Trophoblast cell (in vitro differentiated cells and primary cell): Measurements from ENCODE around the gene ADD1.

ENCODE experiments used
- DNase-seq, 2 donors: peaks; one replicate each; pipeline ENCODE4 v3.0.0-alpha.2; 2016
- H2AFZ ChIP-seq: 2 replicates; pipeline ENCODE4 v1.6.1; 2013; ENCODE audit warnings: low read length, moderate library complexity, mild to moderate bottlenecking; ENCODE audit not compliant: insufficient read depth, poor library complexity
- H2AK5ac ChIP-seq: 2 replicates; pipeline ENCODE4 v1.6.1; 2013; ENCODE audit warnings: mild to moderate bottlenecking, low read length
- H2BK120ac ChIP-seq: 2 replicates; pipeline ENCODE4 v1.6.1; 2013; ENCODE audit warnings: low read length, mild to moderate bottlenecking, moderate library complexity; ENCODE audit not compliant: insufficient read depth, poor library complexity
- H2BK12ac ChIP-seq: 2 replicates; pipeline ENCODE4 v1.6.1; 2013; ENCODE audit warnings: mild to moderate bottlenecking, low read length, moderate library complexity
- H2BK5ac ChIP-seq: 2 replicates; pipeline ENCODE4 v1.6.1; 2013; ENCODE audit warnings: low read length, low read depth, moderate library complexity, mild to moderate bottlenecking; ENCODE audit not compliant: poor library complexity
- H3K14ac ChIP-seq: 2 replicates; pipeline ENCODE4 v1.6.1; 2013; ENCODE audit warnings: mild to moderate bottlenecking, low read length
- H3K18ac ChIP-seq: 2 replicates; pipeline ENCODE4 v1.6.1; 2013; ENCODE audit warnings: mild to moderate bottlenecking, low read length
- H3K23ac ChIP-seq: 2 replicates; pipeline ENCODE4 v1.6.1; 2013; ENCODE audit warnings: low read length
- H3K27ac ChIP-seq: 2 replicates; pipeline ENCODE4 v1.5.1; 2013; ENCODE audit warnings: low read depth, mild to moderate bottlenecking, inconsistent platforms, low read length, moderate library complexity
- H3K27me3 ChIP-seq: 2 replicates; pipeline ENCODE4 v1.6.1; 2013; ENCODE audit warnings: inconsistent platforms, mild to moderate bottlenecking, low read length, moderate library complexity; ENCODE audit not compliant: insufficient read depth
- H3K36me3 ChIP-seq, 2 experiments: 1 replicate in 1 of 2; 2 replicates in 1 of 2; pipeline ENCODE4 v1.6.1; 2013; ENCODE audit warnings: low read length in 2 of 2, mild to moderate bottlenecking in 2 of 2, moderate library complexity in 1 of 2; ENCODE audit not compliant: insufficient read depth in 2 of 2, control insufficient read depth in 1 of 2
- H3K4ac ChIP-seq: 2 replicates; pipeline ENCODE4 v1.6.1; 2013; ENCODE audit warnings: low read depth, mild to moderate bottlenecking, low read length, moderate library complexity
- H3K4me1 ChIP-seq, 2 experiments: 1 replicate in 1 of 2; 2 replicates in 1 of 2; pipeline ENCODE4 v1.6.1; 2013; ENCODE audit warnings: low read length in 2 of 2, mild to moderate bottlenecking in 2 of 2, moderate library complexity in 1 of 2; ENCODE audit not compliant: insufficient read depth in 2 of 2, control insufficient read depth in 1 of 2
- H3K4me2 ChIP-seq: 2 replicates; pipeline ENCODE4 v1.6.1; 2013; ENCODE audit warnings: inconsistent platforms, mild to moderate bottlenecking, low read length, moderate library complexity
- H3K4me3 ChIP-seq: 2 replicates; pipeline ENCODE4 v1.5.1; 2013; ENCODE audit warnings: mild to moderate bottlenecking, low read depth, low read length, inconsistent platforms
- H3K79me1 ChIP-seq: one replicate; pipeline ENCODE4 v1.6.1; 2013; ENCODE audit warnings: low read length
- H3K79me2 ChIP-seq: 2 replicates; pipeline ENCODE4 v1.6.1; 2013; ENCODE audit warnings: low read length, mild to moderate bottlenecking; ENCODE audit not compliant: control insufficient read depth, insufficient read depth, poor library complexity
- H3K9ac ChIP-seq: 2 replicates; pipeline ENCODE4 v1.6.1; 2013; ENCODE audit warnings: mild to moderate bottlenecking, low read length
- H3K9me3 ChIP-seq: 2 replicates; pipeline ENCODE4 v1.6.1; 2013; ENCODE audit warnings: low read depth, mild to moderate bottlenecking, control low read depth, inconsistent platforms, low read length; ENCODE audit not compliant: insufficient read depth
- H4K12ac ChIP-seq: 2 replicates; pipeline ENCODE4 v1.6.1; 2013; ENCODE audit warnings: low read depth, mild to moderate bottlenecking, low read length, moderate library complexity
- H4K8ac ChIP-seq: 2 replicates; pipeline ENCODE4 v1.6.1; 2013; ENCODE audit warnings: low read depth, mild to moderate bottlenecking, low read length, moderate library complexity
- H4K91ac ChIP-seq: one replicate; pipeline ENCODE4 v1.6.1; 2013; ENCODE audit warnings: low read depth, mild to moderate bottlenecking, low read length, moderate library complexity
- WGBS: extraction: QIAGEN DNeasy Blood & Tissue Kit; methylation state at CpG from one replicate; pipeline ENCODE4 v1.1.7; 2013; ENCODE audit warnings: missing lambda C conversion rate; ENCODE audit not compliant: insufficient read length, insufficient coverage; ENCODE audit errors: extremely low coverage; 5-methylcytosine and 5-hydroxymethylcytosine counted together

Gene ADD1

GRCh38 chr4:2879026-2879425, 35.4 kb downstream of the ADD1 start:
- Histone ChIP-seq H3K23ac (no peak overlapping the region), H4K12ac (no peak overlapping the region), H2BK120ac (no peak overlapping the region), H3K9ac (no peak overlapping the region), H2AFZ (no peak overlapping the region), H3K4me2 (no peak overlapping the region), H2BK12ac (no peak overlapping the region), H4K91ac (no peak overlapping the region), H3K4ac (no peak overlapping the region), H3K9me3 (no peaks in the 10 kb centered on the region), H3K36me3 (peaks cover 11 to 25% of the 10 kb centered on the region in 2 experiments), H2AK5ac (no peak overlapping the region), H3K79me2 (no peaks in the 10 kb centered on the region), H3K27me3 (no peaks in the 10 kb centered on the region), H3K18ac (no peak overlapping the region), H3K4me1 (no peaks in the 10 kb centered on the region), H3K14ac (no peak overlapping the region), H2BK5ac (no peak overlapping the region), H3K79me1 (no peaks in the 10 kb centered on the region), H3K4me3 (no peak overlapping the region), H4K8ac (no peak overlapping the region), H3K27ac (no peak overlapping the region)
- no peak for DNase-seq
- no CpG with 5 or more reads among the region's 5 CpGs for WGBS

- Histone ChIP-seq H3K27me3 (no peaks in the 10 kb centered on the region), H3K4ac (no peak overlapping the region), H4K8ac (no peak overlapping the region), H4K12ac (no peak overlapping the region), H3K14ac (no peak overlapping the region), H4K91ac (no peak overlapping the region), H3K23ac (no peak overlapping the region), H3K79me2 (no peaks in the 10 kb centered on the region), H2AK5ac (no peak overlapping the region), H3K9me3 (no peaks in the 10 kb centered on the region), H2BK120ac (no peak overlapping the region), H3K9ac (no peak overlapping the region), H3K27ac (no peak overlapping the region), H3K36me3 (peaks cover 8 to 35% of the 10 kb centered on the region in 2 experiments), H2BK12ac (no peak overlapping the region), H3K18ac (no peak overlapping the region), H3K4me3 (no peak overlapping the region), H3K4me1 (peaks cover 4% of the 10 kb centered on the region in 2 experiments), H3K79me1 (no peaks in the 10 kb centered on the region), H2AFZ (no peak overlapping the region), H2BK5ac (no peak overlapping the region), H3K4me2 (no peak overlapping the region)
- DNase-seq, result no peak
- WGBS, result no CpG with 5 or more reads among the region's 3 CpGs
These were observed 37.8 kb downstream of the ADD1 start for GRCh38 chr4:2881431-2881830.

- Histone ChIP-seq H3K4me2 (no peak overlapping the region), H4K91ac (no peak overlapping the region), H4K12ac (no peak overlapping the region), H3K4me1 (peaks cover 5 to 7% of the 10 kb centered on the region in 2 experiments), H3K27ac (no peak overlapping the region), H3K4me3 (no peak overlapping the region), H3K9me3 (no peaks in the 10 kb centered on the region), H3K23ac (no peak overlapping the region), H2AFZ (no peak overlapping the region), H4K8ac (no peak overlapping the region), H2BK5ac (no peak overlapping the region), H3K18ac (no peak overlapping the region), H3K79me2 (no peaks in the 10 kb centered on the region), H3K14ac (no peak overlapping the region), H2BK12ac (no peak overlapping the region), H3K9ac (no peak overlapping the region), H3K36me3 (peaks cover 10 to 36% of the 10 kb centered on the region in 2 experiments), H3K79me1 (no peaks in the 10 kb centered on the region), H3K27me3 (no peaks in the 10 kb centered on the region), H3K4ac (no peak overlapping the region), H2BK120ac (no peak overlapping the region), H2AK5ac (no peak overlapping the region)
- DNase-seq, result no peak
- WGBS, result no CpG with 5 or more reads among the region's 1 CpG
These were observed 38.7 kb downstream of the ADD1 start for GRCh38 chr4:2882341-2882740.

GRCh38 chr4:2886161-2886560, 42.5 kb downstream of the ADD1 start:
- no peak overlapping the region for H4K8ac ChIP-seq
- H4K12ac ChIP-seq, result no peak overlapping the region
- no peaks in the 10 kb centered on the region for H3K27me3 ChIP-seq
- no peak overlapping the region for H2BK12ac ChIP-seq
- no peak overlapping the region for H3K14ac ChIP-seq
- no peak overlapping the region for H2AK5ac ChIP-seq
- no peak overlapping the region for H3K23ac ChIP-seq
- WGBS, result no CpG with 5 or more reads among the region's 9 CpGs
- no peaks in the 10 kb centered on the region for H3K79me2 ChIP-seq
- H3K79me1 ChIP-seq, result no peaks in the 10 kb centered on the region
- H2BK120ac ChIP-seq, result no peak overlapping the region
- no peak overlapping the region for H3K4me2 ChIP-seq
- H3K4ac ChIP-seq, result no peak overlapping the region
- no peak for DNase-seq
- H2AFZ ChIP-seq, result no peak overlapping the region
- H3K9me3 ChIP-seq, result no peaks in the 10 kb centered on the region
- peaks cover 5 to 7% of the 10 kb centered on the region in 2 experiments for H3K4me1 ChIP-seq
- H4K91ac ChIP-seq, result no peak overlapping the region
- H3K36me3 ChIP-seq, result peaks cover 21 to 29% of the 10 kb centered on the region in 2 experiments
- H3K18ac ChIP-seq, result no peak overlapping the region
- H2BK5ac ChIP-seq, result no peak overlapping the region
- no peak overlapping the region for H3K27ac ChIP-seq
- no peak overlapping the region for H3K4me3 ChIP-seq
- no peak overlapping the region for H3K9ac ChIP-seq
